ENCODE measurements around the gene GAS2L3. TPM values are rescaled to one million over a fixed set of nuclear protein-coding genes. Genes with fewer than 3 reads are reported as not detected.

Gene GAS2L3
- polyA plus RNA-seq, 3 donors, result 0.53 to 1.6 (median 1.1) TPM

- H3K9me3 ChIP-seq (replicated peaks in 1 of 2; ENCODE audit: control insufficient read depth in 1 of 2, insufficient read depth in 1 of 2, low read length in 2 of 2), result peaks cover 43 to 61% of the 10 kb centered on the region in 2 donors
- H3K27ac ChIP-seq (ENCODE audit: low read depth in 1 of 2, low read length in 2 of 2), result no peak overlapping the region
- Mint-ChIP-seq H3K27me3 (ENCODE audit: low read depth in 3 of 3) (peaks cover 0 to 2% (median 0%) of the 10 kb centered on the region in 3 donors), H3K9me3 (peaks cover 39 to 68% (median 57%) of the 10 kb centered on the region in 7 donors), H3K4me1 (no peaks in the 10 kb centered on the region), H3K36me3 (peaks cover 12 to 18% of the 10 kb centered on the region in 2 donors), H3K27ac (no peak overlapping the region), H3K4me3 (no peak overlapping the region)
- DNase-seq, result no peak
- H3K4me3 ChIP-seq (replicated peaks in 1 of 3; ENCODE audit: low read depth in 2 of 3, low read length in 3 of 3), result no peak overlapping the region
- TF ChIP-seq CTCF (IDR thresholded peaks at IDR 0.05), result no peak
- H3K79me2 ChIP-seq (ENCODE audit: insufficient read depth, low read length), result peaks cover 57% of the 10 kb centered on the region
- no peaks in the 10 kb centered on the region for H3K36me3 ChIP-seq (replicated peaks in 1 of 2; ENCODE audit: control insufficient read depth in 1 of 2, insufficient read depth in 2 of 2, low read length in 2 of 2)
- no peak overlapping the region for H3K9ac ChIP-seq (ENCODE audit: insufficient read depth, low read length, poor library complexity, severe bottlenecking)
- 94% methylated on average over 3 of the region's 3 CpGs for WGBS (ENCODE audit: insufficient coverage)
- intact Hi-C loops (cut with micrococcal nuclease), result no loop called here
- no peak overlapping the region for H2AFZ ChIP-seq (ENCODE audit: insufficient read depth, low read depth, low read length, poor library complexity, severe bottlenecking)
- H4K20me1 ChIP-seq (ENCODE audit: insufficient read depth, low read length), result no peaks in the 10 kb centered on the region
- no peaks in the 10 kb centered on the region for H3K27me3 ChIP-seq (ENCODE audit: control insufficient read depth in 2 of 2, insufficient read depth in 2 of 2, low read length in 2 of 2)
- no peaks in the 10 kb centered on the region for H3K4me1 ChIP-seq (ENCODE audit: control insufficient read depth in 1 of 2, insufficient read depth in 2 of 2, low read length in 2 of 2)
- no peak overlapping the region for H3K4me2 ChIP-seq (replicated peaks; ENCODE audit: extremely low read depth, low read length, poor library complexity, severe bottlenecking)
These were observed 10.8 kb downstream of the GAS2L3 start for GRCh38 chr12:100584256-100584655.

GRCh38 chr12:100591979-100592378 lies 18.5 kb downstream of the GAS2L3 start:
- H2AFZ ChIP-seq (ENCODE audit: insufficient read depth, low read depth, low read length, poor library complexity, severe bottlenecking), result no peak overlapping the region
- H3K79me2 ChIP-seq (ENCODE audit: insufficient read depth, low read length), result peaks cover 5% of the 10 kb centered on the region
- WGBS (ENCODE audit: insufficient coverage), result no CpG with 5 or more reads among the region's 4 CpGs

More at GRCh38 chr12:100591979-100592378, 18.5 kb downstream of the GAS2L3 start:
- Histone ChIP-seq H3K9me3 (replicated peaks in 1 of 2; ENCODE audit: control insufficient read depth in 1 of 2, insufficient read depth in 1 of 2, low read length in 2 of 2) (peaks cover 18 to 20% of the 10 kb centered on the region in 2 donors), H3K4me3 (replicated peaks in 1 of 3; ENCODE audit: low read depth in 2 of 3, low read length in 3 of 3) (no peak overlapping the region), H4K20me1 (ENCODE audit: insufficient read depth, low read length) (no peaks in the 10 kb centered on the region), H3K27me3 (ENCODE audit: control insufficient read depth in 2 of 2, insufficient read depth in 2 of 2, low read length in 2 of 2) (no peaks in the 10 kb centered on the region), H3K4me1 (ENCODE audit: control insufficient read depth in 1 of 2, insufficient read depth in 2 of 2, low read length in 2 of 2) (no peaks in the 10 kb centered on the region), H3K36me3 (replicated peaks in 1 of 2; ENCODE audit: control insufficient read depth in 1 of 2, insufficient read depth in 2 of 2, low read length in 2 of 2) (no peaks in the 10 kb centered on the region), H3K9ac (ENCODE audit: insufficient read depth, low read length, poor library complexity, severe bottlenecking) (no peak overlapping the region), H3K4me2 (replicated peaks; ENCODE audit: extremely low read depth, low read length, poor library complexity, severe bottlenecking) (no peak overlapping the region), H3K27ac (ENCODE audit: low read depth in 1 of 2, low read length in 2 of 2) (no peak overlapping the region)
- H3K4me3 Mint-ChIP-seq, result no peak overlapping the region
- intact Hi-C loops (cut with micrococcal nuclease), result no loop called here
- no peaks in the 10 kb centered on the region for H3K4me1 Mint-ChIP-seq
- DNase-seq, result no peak
- no peak for TF ChIP-seq CTCF (IDR thresholded peaks at IDR 0.05)
- no peak overlapping the region for H3K27ac Mint-ChIP-seq
- H3K9me3 Mint-ChIP-seq, result peaks cover 19 to 31% (median 24%) of the 10 kb centered on the region in 7 donors
- peaks cover 5 to 18% of the 10 kb centered on the region in 2 donors for H3K36me3 Mint-ChIP-seq
- H3K27me3 Mint-ChIP-seq (ENCODE audit: low read depth in 3 of 3), result no peaks in the 10 kb centered on the region
